KOPT-K1 (cell line): ENCODE results near the gene CEP63.

ENCODE experiments used
- H3K27ac ChIP-seq: fragments of 200-600 bp; sonication (generic); 2 replicates; pipeline ENCODE4 v1.5.1; 2016; ENCODE audit warnings: antibody characterized with exemption, mild to moderate bottlenecking, low read depth, low read length; ENCODE audit not compliant: poor library complexity, severe bottlenecking
- H3K36me3 ChIP-seq: fragments of 200-600 bp; sonication (generic); 2 replicates; pipeline ENCODE4 v1.5.1; 2017; ENCODE audit warnings: antibody characterized with exemption, mild to moderate bottlenecking, low read length, moderate library complexity; ENCODE audit not compliant: insufficient read depth
- H3K9me3 ChIP-seq: fragments of 200-600 bp; sonication (generic); 2 replicates; pipeline ENCODE4 v1.5.1; 2017; ENCODE audit warnings: antibody characterized with exemption, low read length, mild to moderate bottlenecking; ENCODE audit not compliant: insufficient read depth, poor library complexity, severe bottlenecking

Gene CEP63

DNA sequence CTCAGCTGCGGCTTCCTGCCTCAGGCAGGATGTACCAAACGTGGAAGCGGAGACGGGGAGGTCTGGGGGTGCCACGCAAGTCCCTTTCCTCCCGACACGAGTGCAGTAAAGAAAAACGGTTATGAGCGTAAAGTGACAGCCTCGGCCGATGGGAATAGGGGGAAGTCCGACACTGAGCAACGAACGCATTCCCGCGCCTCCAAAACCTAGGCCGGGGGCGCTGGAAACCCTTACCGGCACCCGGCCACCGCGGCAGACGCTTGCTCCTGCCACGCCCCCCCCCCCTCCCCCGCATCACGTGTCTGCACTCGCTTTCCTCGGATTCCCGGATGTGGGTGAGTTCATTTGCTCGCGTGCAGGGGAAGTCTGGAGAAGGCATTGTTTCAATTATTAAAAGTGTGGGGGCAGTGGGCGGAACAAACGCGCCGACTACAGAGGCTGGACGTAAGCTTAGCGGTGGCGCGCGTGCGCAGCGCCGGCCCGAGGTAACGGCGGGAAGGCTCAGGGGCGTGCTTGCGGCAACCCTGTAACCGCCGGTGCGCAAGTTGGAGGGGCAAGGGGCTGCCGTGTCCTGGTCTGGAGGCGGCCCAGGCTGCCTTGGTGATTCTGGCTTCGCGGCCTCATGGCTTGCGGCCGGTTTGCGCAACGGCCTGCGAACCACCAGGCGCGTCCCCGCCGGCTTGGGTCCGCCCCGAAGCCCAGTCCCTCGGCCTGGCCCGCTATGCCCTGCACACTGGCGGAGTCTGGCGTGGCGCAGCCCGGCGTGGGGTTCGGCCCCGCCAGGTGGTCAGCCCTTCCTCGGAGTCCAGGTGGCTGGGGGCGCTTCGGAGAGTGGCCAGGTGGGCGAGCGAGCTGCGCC lies at the start of gene CEP63, which contains the start of gene ANAPC13:
CEP63 (plus strand) TSS at position 340 of the 859 bp plus-strand sequence. CDS start 9,264 bp downstream, outside the sequence.
ANAPC13 (minus strand) TSS at position 268 of the 859 bp plus-strand sequence. CDS start 3,081 bp downstream, outside the sequence.
- H3K36me3 ChIP-seq: peaks cover 28% of the 10 kb centered on the region
- no peaks in the 10 kb centered on the region for H3K9me3 ChIP-seq
- peak within 1 kb of the TSS; percentile 99 for H3K27ac ChIP-seq

- Histone ChIP-seq H3K27ac (no peak overlapping the region), H3K9me3 (no peaks in the 10 kb centered on the region), H3K36me3 (no peaks in the 10 kb centered on the region)
These were observed 48.6 kb upstream of the CEP63 start for GRCh38 chr3:134437211-134437752.

GRCh38 chr3:134441321-134441720 lies 44.5 kb upstream of the CEP63 start:
- peaks cover 18% of the 10 kb centered on the region for H3K9me3 ChIP-seq
- H3K36me3 ChIP-seq: no peaks in the 10 kb centered on the region
- no peak overlapping the region for H3K27ac ChIP-seq

GRCh38 chr3:134441821-134442220 lies 44.0 kb upstream of the CEP63 start:
- Histone ChIP-seq H3K9me3 (peaks cover 19% of the 10 kb centered on the region), H3K27ac (no peak overlapping the region), H3K36me3 (no peaks in the 10 kb centered on the region)

GRCh38 chr3:134445095-134445494 lies 40.8 kb upstream of the CEP63 start:
- H3K27ac ChIP-seq: no peak overlapping the region
- no peaks in the 10 kb centered on the region for H3K36me3 ChIP-seq
- peaks cover 19% of the 10 kb centered on the region for H3K9me3 ChIP-seq

DNA sequence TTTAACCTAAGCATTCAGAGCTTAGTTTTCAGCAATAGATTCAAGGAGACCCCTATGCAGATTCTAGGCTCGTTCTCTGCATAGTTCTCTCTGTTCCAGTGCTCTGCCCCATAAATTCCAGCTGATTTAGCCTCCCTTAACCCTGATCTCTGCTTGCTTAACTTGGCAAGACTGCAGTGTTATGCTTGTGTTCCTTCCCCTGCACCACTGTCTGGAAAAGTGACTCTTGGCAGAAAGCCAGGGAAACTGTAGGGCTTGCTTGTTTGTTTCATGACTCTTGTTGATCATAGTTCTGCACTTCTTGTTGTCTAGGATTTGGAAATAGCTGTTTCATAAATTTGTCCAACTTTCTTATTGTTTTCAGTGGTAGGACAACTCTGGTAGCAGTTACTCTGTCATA lies 40.2 kb upstream of the CEP63 start:
- Histone ChIP-seq H3K36me3 (no peaks in the 10 kb centered on the region), H3K27ac (no peak overlapping the region), H3K9me3 (peaks cover 19% of the 10 kb centered on the region)

- no peak overlapping the region for H3K27ac ChIP-seq
- H3K9me3 ChIP-seq: peaks cover 19% of the 10 kb centered on the region
- H3K36me3 ChIP-seq: no peaks in the 10 kb centered on the region
These were observed 39.1 kb upstream of the CEP63 start for GRCh38 chr3:134446800-134447199.

- Histone ChIP-seq H3K27ac (no peak overlapping the region), H3K36me3 (no peaks in the 10 kb centered on the region), H3K9me3 (peaks cover 19% of the 10 kb centered on the region)
These were observed 38.5 kb upstream of the CEP63 start for GRCh38 chr3:134447351-134447750.

DNA sequence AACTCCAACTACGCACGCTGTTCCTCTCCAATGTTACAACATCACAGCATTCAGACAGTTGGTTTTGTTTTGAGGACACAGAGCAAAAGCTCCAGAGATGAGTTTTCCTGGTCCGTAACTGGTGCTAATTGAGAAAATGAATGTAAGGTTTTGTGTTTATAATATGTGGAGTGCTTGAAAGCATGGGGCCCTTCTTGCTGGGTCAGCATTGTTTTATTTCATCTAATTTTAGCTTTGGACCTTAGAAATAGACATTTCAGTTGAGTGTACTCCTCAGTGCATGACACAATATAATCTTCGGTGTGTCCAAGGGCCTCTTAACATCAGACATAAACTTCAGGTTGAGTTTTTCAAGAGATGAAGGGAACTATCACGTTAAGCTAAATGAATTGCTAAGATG lies 37.2 kb upstream of the CEP63 start:
- H3K27ac ChIP-seq: no peak overlapping the region
- peaks cover 19% of the 10 kb centered on the region for H3K9me3 ChIP-seq
- H3K36me3 ChIP-seq: no peaks in the 10 kb centered on the region

DNA sequence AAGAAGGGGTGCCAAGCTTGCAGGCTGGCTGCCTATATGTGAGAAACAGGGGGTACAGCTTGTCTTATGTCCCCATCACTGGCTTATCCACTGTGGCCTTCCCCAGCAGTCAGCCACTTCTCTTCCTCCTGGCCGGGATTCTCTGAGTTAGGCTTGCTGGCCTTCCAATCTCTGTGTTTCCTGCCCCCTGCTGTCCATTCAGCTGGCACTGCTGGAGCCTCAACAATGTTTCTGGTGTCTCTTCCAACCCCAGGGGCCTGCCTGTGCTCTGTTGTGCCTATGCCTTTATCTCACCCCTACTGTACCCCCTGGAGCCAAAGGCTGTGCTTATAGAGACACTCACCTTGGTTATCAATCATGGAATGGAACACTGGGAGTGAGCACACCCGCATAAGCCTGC lies 36.6 kb upstream of the CEP63 start:
- no peaks in the 10 kb centered on the region for H3K36me3 ChIP-seq
- H3K27ac ChIP-seq: no peak overlapping the region
- H3K9me3 ChIP-seq: peaks cover 19% of the 10 kb centered on the region

- H3K9me3 ChIP-seq: peaks cover 15% of the 10 kb centered on the region
- no peaks in the 10 kb centered on the region for H3K36me3 ChIP-seq
- H3K27ac ChIP-seq: no peak overlapping the region
These were observed 35.9 kb upstream of the CEP63 start for GRCh38 chr3:134449951-134450350.

GRCh38 chr3:134453631-134454030 lies 32.2 kb upstream of the CEP63 start:
- Histone ChIP-seq H3K36me3 (no peaks in the 10 kb centered on the region), H3K9me3 (no peaks in the 10 kb centered on the region), H3K27ac (no peak overlapping the region)

GRCh38 chr3:134457376-134458074 lies 28.3 kb upstream of the CEP63 start:
- Histone ChIP-seq H3K27ac (no peak overlapping the region), H3K36me3 (no peaks in the 10 kb centered on the region)

DNA sequence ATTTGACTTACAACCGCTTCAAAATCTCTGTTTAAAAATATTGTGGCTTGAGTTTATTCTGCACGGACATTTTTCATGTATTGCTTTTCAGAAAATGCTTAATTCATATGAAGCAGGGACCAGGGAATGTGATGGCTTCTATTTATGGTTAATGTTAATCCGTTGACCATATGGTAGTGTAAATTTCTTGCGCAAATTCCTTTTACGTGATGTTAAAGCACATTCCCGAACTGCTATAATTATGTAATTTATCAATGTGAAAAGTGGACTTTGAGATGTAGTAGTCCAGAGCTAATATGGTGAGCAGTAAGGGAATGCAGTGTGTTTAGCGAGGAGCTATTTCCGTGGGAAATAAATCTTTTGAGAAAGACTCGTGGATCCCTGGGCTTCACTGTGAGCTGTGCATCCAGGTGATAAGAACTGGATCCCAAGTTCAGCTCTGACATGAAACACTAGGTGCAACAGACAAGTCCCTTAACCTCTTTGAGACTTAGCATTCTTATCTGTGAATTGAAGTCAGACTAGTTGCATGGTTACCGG lies 27.4 kb upstream of the CEP63 start:
- no peaks in the 10 kb centered on the region for H3K9me3 ChIP-seq
- H3K36me3 ChIP-seq: no peaks in the 10 kb centered on the region
- H3K27ac ChIP-seq: no peak overlapping the region

More at GRCh38 chr3:134457376-134458074, 28.3 kb upstream of the CEP63 start:
- no peaks in the 10 kb centered on the region for H3K9me3 ChIP-seq

GRCh38 chr3:134459562-134459961 lies 26.3 kb upstream of the CEP63 start:
- no peak overlapping the region for H3K27ac ChIP-seq
- H3K9me3 ChIP-seq: no peaks in the 10 kb centered on the region
- H3K36me3 ChIP-seq: no peaks in the 10 kb centered on the region
